ENCODE results near the gene TGM6. TPM values are rescaled to one million over a fixed set of nuclear protein-coding genes. Genes with fewer than 3 reads are reported as not detected.

The TGM6 gene
- total RNA-seq, 1 experiment from 2014 or later: not detected

DNA sequence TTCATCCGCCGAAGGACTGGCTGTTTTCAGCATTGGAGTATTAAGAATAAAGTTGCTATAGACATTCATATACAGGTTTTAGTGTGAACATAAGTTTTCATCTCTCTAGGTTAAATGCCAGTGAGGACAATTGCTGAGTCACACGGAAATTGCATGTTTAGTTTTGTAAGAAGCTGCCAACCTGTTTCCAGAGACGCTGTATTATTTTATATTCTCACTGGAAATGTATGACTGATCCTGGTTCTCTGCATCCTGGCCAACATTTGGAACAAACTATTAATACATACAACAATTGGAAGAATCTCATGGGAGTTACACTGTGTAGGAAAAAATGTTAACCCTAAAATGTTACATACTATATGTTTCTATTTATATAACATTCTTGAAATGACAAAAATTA, 16.7 kb upstream of the TGM6 start:
- DNase-seq (ENCODE audit: low read depth): peak; percentile 59

DNA sequence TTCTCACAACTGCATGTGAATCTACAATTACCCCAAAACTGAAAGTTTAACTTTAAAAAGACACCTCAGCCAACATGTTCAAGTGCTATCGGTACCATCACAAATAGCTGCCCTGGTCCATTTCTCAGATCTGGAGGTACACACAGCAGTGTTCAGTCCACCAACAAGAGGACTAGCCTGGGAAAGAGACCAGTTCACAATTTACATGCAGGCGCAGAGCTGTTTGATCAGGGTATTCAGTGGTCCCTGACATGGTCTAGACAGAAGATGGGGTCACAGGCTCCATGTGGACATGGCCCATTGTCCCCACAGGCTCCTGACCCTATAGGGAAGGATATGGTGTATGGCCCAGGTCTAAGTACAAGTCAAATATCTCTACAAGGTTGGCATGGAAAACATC, 15.6 kb upstream of the TGM6 start:
- no peak for DNase-seq (ENCODE audit: low read depth)

DNA sequence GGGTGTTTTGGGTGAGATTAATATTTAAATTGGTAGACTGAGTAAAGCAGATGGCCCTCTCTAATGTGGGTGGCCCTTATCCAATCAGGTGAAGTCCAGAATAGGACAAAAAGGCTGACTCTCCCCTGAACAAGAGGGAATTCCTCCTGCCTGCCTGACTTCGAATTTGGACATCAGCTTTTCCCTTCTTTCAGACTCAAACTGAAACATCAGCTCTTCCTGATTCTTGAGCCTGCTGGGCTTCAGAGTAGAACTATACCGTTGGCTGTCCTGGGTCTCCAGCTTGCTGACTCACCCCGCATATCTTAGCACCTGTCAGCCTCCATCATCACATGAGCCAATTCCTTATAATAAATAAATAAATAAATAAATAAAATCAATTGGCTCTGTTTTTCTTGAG, 15.0 kb upstream of the TGM6 start:
- DNase-seq (ENCODE audit: low read depth): peak; percentile 36

DNA sequence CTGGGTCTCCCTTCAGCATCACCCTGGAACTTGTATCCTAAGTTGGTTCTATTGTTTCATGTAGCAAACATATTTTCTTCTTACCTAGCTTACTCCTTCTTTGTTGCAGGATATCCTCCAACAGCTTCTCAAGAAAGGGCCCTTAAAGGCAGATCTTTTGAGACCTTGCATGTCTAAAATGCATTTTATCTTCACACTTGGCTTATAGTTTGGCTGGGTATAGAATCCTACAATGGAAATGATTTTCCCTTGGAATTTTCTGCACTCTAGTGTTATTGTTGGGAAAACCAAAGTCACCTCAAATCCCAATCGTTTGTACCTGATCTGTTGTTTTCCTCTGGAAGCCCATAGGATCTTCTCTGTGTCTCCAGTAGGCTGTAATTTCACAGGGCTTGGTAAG, 12.1 kb upstream of the TGM6 start:
- no peak for DNase-seq (ENCODE audit: low read depth)

DNA sequence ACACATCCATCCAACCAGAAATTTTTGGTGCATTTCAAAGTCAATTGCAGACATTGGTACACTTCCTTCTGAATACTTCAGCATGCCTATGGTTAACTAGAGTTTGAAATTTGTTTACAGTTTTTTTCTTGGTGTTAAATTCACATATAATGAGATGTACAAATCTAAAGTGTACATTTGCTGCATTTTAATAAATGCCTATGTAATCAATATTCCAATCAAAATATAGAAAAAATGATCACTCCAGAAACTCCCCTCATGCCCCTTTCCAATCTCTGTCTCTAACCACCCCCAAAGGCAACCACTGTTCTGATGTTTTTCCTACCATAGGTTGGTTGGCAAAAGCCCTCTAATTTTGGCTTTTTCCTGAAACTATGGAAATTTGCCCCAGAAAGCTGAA, 7.6 kb upstream of the TGM6 start:
- no peak for DNase-seq (ENCODE audit: low read depth)

DNA sequence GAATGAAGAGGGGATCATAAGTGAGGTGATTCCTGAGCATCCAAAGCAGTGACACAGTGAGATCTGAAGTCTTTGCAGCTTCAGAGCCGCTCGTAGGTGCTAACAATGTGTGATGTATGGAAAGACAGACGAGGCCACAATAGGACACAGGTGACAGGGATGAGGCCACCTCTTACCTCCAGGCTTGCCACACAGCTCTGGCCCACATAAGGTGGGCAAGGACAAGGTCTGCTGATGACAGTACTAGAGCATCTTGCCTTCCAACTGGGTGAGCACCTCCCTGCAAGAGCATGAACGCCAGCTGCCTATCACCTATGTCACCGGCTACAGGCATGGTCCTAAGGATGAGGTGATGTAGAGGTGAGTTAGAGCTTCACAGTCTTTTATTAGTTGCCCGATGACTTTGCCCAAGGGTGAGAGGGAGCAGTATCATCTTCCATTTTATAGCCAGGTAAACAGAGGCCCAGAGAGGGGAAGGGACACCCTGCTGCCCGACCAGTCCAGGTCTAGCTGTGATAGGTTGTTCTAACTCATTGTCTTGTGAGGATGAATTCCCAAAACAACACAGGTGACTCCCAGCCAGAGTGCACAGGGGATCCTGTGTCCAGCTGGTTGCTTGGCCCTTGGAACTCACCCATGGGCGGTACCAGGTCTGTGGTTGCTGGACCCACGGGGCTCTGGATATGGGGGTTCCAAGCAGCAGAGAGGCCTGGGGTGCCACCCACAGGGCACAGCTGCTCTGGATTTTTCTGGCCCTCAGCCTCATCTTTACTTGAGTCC, 6.2 kb upstream of the TGM6 start:
- no peak for DNase-seq (ENCODE audit: low read depth)

DNA sequence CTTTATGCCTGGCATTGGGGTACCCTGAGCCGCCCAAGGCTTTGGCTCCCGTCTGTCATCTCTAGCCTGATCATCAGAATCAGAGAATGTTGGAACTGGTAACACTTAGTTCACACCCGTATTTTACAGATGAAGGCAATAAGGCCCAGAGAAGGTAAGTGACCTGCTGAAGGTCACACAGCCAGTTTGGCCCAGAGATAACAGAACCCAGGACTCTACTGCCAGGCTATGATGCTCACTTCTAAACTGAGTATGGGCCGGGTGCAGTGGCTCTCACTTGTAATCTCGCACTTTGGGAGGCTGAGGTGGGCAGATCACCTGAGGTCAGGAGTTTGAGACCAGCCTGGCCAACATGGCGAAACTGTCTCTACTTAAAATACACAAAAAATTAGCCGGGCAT, 1.8 kb upstream of the TGM6 start:
- no peak for DNase-seq (ENCODE audit: low read depth)

DNA sequence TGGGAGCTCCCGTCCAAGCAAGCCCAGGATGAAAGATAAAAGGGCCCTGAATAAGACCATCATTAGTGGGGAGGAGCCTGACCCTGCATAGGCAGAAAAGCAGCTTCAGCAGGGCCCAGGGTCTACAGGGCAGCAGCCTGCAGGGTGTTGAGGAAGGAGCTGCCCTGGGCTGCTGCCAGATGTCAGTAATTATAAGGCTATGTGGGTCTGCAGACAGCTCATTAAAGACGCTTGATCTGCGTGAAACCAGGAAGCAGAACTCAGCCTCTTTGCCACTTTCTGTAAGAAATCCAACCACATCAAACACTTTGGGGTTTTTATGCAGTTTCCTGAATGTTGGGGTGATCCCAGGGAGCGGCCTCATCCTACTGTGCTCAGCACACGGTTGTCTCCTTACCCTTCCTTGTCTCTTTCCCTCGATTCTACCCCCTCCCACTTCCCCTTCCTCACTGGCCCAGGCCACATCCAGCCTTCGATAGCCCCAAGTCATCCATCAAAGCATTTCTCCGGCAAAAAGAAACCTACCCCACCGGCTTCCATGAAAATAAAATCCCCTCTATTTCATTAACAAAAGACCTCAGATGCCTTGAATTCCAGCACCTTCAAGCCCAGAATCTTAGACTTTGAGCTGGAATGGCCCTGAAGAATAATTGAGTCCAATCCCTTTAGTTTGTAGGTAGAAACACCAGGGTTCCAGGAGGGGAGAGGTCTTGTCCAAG, 1.0 kb upstream of the TGM6 start:
- DNase-seq (ENCODE audit: low read depth): peak; percentile 45

DNA sequence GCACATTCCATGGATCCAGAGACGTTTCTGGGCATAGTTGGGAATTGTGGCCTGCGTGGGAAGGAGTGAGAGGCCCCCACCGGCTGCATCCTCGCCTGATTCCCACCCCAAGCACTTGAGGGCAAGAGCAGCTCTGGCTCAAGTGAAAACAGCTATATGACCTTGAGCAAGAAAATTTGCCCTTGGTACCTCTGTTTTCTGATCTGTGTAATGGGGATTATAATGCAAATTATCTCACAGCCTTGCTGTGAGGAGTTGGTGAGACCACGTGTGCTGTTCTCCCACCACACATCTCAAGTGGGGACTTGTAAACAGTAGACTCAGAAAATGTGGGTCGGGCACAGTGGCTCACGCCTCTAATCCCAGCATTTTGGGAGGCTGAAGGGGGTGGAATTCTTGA, 602 bp downstream of the TGM6 start:
- no peak for DNase-seq (ENCODE audit: low read depth)

DNA sequence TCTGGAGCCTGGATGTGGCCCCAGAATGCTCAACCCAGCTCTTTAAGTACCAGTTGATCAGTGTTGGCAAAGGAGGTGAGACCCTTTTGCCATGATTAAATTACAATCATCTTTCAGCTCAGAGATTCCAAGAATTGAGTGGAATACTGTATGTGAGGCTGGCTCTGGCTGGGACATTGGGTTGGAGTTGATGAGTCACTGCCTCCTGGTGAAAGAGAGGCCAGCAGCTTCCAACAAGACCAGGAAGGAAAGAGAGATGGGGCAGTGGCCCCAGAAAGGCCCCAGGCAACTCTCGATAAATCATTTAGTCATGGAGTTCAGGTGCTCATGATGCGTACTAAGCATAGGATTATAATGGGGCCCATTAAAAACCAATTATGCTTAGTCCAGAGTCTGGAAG, 2.1 kb downstream of the TGM6 start:
- peak; percentile 93 for DNase-seq (ENCODE audit: low read depth)

DNA sequence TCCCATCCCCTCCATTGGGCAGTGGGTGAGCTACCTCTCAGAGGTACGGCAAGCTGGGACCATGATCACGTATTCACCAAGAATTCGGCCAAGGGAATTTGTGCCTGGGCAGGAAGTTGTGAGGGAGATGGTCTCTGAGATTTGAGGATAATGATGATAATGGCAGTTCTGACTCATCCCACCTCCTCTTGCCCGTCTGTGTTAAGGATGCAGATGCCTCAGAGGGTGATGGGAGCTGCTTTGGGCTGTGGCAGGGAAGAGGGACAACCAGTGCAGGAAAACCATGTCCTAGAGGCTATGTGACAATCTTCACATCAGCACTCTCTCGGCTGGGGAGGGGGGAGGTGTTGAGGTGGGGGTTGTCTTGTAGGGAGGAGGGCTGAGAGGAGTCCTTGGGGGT, 4.3 kb downstream of the TGM6 start:
- DNase-seq (ENCODE audit: low read depth): peak; percentile 87

DNA sequence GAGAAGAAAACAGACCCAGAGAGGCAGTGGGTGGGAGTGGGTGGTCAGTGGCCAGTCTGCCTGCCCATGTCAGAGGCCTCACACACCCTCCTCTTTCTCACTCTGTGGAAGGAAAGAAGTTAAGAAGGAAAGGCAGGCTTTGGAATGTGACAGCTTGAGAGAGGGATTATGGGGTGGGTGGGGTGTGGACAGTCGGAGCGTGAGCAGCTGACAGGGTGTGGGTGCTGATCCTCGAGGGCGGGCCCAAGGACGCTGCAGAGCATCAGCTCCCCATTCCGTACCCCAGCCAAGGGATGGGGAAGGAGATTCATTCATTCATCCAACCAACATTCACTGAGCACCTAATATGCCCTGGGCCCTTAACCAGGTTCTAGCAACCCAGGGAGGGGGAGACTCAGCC, 4.8 kb downstream of the TGM6 start:
- DNase-seq (ENCODE audit: low read depth): no peak

DNA sequence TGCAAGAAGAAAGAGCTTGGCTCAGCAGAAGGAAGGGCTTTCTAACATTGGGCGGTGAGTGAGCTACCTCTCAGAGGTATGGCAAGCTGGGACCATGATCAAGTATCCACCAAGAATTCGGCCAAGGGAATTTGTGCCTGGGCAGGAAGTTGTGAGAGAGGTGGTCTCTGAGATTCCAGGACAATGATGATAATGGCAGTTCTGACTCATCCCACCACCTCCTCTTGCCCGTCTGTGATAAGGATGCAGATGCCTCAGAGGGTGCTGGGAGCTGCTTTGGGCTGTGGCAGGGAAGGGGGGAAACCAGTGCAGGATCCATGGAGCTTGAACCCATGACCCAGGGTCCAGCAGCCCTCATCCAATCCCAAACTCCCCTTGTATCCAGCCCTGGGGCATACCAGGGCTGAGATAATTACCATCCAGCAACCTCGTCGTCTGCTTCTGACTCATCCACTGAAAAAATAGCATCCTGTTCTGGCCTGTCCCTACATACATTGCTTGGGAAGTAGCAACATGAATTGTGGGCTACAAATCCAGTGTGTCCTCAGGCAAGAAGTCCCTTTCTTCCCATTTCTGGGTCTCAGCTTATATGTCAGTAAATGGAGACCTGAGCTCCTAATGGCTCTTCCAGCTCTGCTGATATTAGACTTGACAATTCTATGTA, 5.9 kb downstream of the TGM6 start:
- DNase-seq (ENCODE audit: low read depth): peak; percentile 95

DNA sequence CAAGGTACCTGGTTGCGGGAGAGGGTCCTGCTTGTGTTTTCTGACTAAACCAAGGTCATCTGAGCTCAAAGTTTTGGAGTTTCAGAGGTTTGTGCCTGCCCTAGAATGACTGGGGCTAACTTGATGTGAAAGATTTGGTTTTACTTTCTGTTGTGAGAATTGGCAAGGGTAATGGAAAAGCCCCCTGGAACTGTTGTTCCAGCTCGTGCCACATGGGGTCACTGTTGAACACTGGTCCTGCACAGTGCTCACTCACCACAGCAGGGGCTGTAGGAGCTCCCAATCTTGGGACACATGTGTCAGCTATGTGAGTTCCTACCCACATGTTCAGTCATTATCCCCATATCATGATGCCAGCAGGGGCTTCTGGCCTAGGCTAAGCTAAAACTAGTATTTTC, 6.5 kb downstream of the TGM6 start:
- peak; percentile 79 for DNase-seq (ENCODE audit: low read depth)

DNA sequence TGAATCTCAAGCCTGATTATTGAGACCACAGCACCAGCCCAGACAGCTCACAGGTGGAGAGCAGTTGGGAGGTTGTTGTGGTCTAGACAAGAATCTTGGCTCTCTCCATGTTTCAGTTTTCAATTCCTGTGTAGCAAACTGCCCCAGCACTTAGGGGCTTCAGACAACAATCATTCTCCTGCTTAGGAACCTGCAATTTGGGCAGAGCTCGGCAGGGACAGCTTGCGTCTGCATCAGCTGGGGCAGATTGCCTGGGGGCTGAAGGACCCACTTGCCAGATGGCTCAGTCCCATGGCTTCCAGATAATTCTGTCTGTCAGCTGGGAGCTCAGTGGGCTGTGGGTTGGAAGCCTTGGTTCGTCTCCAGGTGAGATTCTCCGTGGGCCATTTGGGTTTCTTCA, 6.9 kb downstream of the TGM6 start:
- no peak for DNase-seq (ENCODE audit: low read depth)

DNA sequence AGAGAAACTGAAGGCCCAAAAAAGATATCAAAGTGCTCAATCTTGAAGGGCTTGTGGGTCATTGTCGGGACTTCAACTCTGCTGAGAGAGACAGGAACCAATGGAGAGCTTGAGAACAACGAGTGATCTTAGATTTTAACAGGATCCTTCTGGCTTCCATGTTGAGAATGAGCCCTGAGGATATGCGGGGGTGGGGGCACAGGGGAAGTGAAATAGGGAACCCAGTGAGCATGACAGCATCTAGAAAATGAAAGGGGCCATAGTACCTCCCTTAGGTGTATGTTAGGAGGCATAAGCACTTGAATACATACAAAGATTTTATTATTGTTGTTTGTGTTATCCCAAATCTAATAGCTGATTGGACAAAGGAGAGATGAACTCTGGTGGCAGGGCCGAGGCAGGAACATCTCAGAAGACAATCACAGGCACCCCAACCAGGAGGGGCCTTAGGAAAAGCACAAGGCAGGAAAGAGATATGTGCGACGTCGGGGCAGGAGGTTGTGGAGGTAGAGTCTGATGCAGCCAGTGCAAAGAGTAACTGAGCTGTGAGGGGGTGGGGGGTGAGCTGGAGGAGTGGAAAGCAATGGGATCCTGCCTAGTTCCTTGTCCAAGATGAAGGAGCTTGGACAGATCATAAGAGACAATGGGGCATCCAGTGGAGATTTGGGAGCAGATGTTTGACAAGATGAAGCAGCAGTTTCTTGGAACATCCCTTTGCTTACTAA, 10.4 kb downstream of the TGM6 start:
- DNase-seq (ENCODE audit: low read depth): no peak

DNA sequence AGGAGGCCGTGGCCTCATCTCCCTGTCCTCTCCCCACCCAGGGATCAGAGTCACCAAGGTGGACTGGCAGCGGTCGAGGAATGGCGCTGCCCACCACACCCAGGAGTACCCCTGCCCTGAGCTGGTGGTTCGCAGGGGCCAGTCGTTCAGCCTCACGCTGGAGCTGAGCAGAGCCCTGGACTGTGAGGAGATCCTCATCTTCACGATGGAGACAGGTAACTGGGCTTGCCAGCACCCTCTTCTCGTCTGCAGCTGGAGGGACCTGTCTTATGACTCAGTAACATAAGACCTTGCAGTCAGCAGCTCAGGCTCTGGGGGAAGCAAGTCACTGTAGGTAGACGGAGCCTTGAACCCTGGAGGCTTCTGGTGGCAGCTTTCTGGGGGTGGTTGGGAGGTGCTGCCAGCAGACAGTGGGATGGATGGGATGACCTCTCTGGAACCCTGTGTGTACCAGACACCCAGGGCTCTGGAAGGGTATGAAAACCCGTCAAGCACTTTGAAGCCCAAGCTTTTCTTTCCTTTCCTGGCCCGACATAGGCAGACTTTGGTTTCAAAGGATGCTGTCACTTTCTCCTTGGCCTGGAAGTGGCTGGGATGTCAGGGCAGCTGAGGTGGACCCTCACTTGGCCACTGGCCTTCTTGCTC, 13.8 kb downstream of the TGM6 start:
- no peak for DNase-seq (ENCODE audit: low read depth)

DNA sequence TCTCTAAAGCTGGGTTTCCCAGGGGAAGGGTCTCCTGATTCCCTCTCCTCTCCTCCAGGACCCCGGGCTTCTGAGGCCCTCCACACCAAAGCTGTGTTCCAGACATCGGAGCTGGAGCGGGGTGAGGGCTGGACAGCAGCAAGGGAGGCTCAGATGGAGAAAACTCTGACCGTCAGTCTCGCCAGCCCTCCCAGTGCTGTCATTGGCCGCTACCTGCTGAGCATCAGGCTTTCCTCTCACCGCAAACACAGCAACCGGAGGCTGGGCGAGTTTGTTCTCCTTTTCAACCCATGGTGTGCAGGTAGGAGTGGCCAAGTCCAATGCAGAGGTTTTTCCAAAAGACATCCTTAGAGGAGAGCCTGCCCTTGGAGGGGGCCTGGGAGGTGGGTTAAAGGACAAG, 14.4 kb downstream of the TGM6 start:
- DNase-seq (ENCODE audit: low read depth): no peak

DNA sequence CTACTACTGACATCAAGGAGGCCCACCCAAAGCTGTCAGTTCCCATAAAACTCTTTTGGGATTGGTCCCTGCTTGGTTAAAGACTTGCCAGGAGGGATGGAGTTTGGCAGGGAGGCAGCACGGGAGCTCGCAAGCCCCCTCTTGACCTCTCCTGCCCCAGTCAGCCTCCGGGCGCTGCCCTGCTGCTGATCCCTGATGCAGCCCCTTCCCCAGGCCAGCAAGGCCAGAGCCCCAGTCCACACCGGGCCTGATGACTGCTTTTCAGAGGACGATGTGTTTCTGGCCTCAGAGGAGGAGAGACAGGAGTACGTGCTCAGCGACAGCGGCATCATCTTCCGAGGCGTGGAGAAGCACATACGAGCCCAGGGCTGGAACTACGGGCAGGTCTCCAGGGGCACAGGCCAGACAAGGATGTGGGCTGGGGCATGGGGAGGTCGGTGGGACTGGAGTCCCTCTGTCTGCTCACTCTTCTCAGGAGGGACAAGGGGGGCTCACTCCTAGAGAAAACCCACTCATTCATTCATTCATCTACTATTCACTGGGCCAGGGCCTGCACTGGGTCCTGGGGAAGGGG, 15.6 kb downstream of the TGM6 start:
- DNase-seq (ENCODE audit: low read depth): no peak

DNA sequence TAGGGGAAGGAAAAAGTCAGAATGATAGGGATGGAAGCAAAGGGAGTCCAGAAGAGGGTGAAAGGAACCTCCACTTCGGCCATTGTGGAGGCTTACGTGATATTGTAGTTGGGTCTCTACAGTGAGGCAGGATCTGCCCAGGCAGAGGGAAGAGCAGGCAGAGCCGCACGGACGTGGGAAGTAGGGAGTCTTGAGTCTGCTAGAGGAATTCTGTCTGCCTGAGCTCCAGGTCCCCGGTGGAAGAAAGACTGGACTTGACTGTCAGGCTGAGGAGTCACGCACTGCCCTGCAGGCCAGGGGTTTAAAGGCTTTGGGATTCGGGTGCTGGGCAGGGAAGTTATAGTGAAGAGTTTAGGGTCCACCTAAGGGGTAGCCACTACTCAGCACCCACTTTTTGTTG, 16.4 kb downstream of the TGM6 start:
- DNase-seq (ENCODE audit: low read depth): no peak

DNA sequence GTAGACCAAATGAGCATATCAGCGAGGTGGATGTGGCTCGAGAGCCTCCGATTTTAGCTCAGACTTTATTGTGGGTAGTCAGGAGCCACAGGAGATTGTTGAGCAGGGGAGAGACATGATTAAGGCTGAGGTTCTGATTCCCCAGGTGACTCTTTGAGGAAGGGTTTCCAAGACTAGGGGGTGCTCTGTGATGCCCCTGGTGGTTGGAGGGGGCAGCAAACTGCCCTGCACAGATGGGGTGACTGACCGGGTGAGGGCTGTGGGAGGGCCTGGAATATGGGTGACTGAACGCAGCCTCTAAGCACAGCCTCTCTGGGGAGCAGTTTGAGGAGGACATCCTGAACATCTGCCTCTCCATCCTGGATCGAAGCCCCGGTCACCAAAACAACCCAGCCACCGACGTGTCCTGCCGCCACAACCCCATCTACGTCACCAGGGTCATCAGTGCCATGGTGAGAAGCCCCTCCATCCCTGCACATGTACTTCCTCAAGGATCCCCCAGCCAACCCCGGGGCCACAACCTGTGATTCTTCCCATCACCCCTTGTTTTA, 17.0 kb downstream of the TGM6 start:
- no peak for DNase-seq (ENCODE audit: low read depth)
